Peyer's patch (tissue), 4 donors: ENCODE measurements around the gene SEMA5B. TPM values are rescaled to one million over a fixed set of nuclear protein-coding genes. Genes with fewer than 3 reads are reported as not detected.

Experiments
- DNase-seq, 3 donors: peaks; one replicate each; pipeline ENCODE4 v3.0.0-alpha.2; 2017 to 2019
- H3K27ac ChIP-seq, 4 donors: fragments of 200-600 bp; sonication (generic); one replicate each; pipeline ENCODE4 v1.5.1; 2016 to 2019
- H3K27me3 ChIP-seq, 2 donors: fragments of 200-600 bp; sonication (generic); one replicate each; pipeline ENCODE4 v1.5.1; 2019
- H3K36me3 ChIP-seq, 3 donors: fragments of 200-600 bp; sonication (generic); one replicate each; pipeline ENCODE4 v1.5.1; 2016 to 2019
- H3K4me1 ChIP-seq, 4 donors: fragments of 200-600 bp; sonication (generic); one replicate each; pipeline ENCODE4 v1.5.1; 2016 to 2019
- H3K4me3 ChIP-seq, 4 donors: fragments of 200-600 bp; sonication (generic); 1 replicate in 3 of 4; 2 replicates in 1 of 4; pipeline ENCODE4 v1.5.1; 2016 to 2019; ENCODE audit warnings: mild to moderate bottlenecking in 1 of 4
- H3K9me3 ChIP-seq, 4 donors: fragments of 200-600 bp; sonication (generic); one replicate each; pipeline ENCODE4 v1.5.1; 2016 to 2019; ENCODE audit warnings: mild to moderate bottlenecking in 1 of 4
- CTCF ChIP-seq, 6 experiments: fragments of 450-650 bp in 4 of 6; fragments of 200-600 bp in 2 of 6; sonication (generic) in 1 of 6; IDR thresholded peaks; one replicate each; pipeline ENCODE4 v1.5.1; 2017 to 2019; ENCODE audit warnings: antibody characterized with exemption in 6 of 6, mild to moderate bottlenecking in 3 of 6, moderate library complexity in 1 of 6
- POLR2A ChIP-seq, 2 donors: fragments of 450-650 bp; IDR thresholded peaks; one replicate each; pipeline ENCODE4 v1.5.1; 2017; ENCODE audit warnings: antibody characterized with exemption in 2 of 2, mild to moderate bottlenecking in 2 of 2, moderate library complexity in 2 of 2
- total RNA-seq, 4 donors: library from RNA; depleted of rRNA; stranded (reverse); fragments of >200 nt; gene quantifications; one replicate each; pipeline ENCODE4 v1.1.0, GENCODE V29; 2016

SEMA5B gene
- total RNA-seq, 4 donors from 2014 or later: 0.54 to 6.8 (median 2.5) TPM; not detected in 1

- Histone ChIP-seq H3K27me3 (no peaks in the 10 kb centered on the region), H3K4me1 (no peaks in the 10 kb centered on the region), H3K4me3 (no peak overlapping the region), H3K9me3 (no peaks in the 10 kb centered on the region), H3K36me3 (no peaks in the 10 kb centered on the region), H3K27ac (no peak overlapping the region)
- TF ChIP-seq CTCF (IDR thresholded peaks at IDR 0.05) (no peak), POLR2A (IDR thresholded peaks at IDR 0.05) (no peak)
- no peak for DNase-seq
These were observed 124.4 kb downstream of the SEMA5B start for GRCh38 chr3:122903171-122903570.

- no peaks in the 10 kb centered on the region for H3K9me3 ChIP-seq
- no peaks in the 10 kb centered on the region for H3K36me3 ChIP-seq
- TF ChIP-seq CTCF (IDR thresholded peaks at IDR 0.05) (no peak), POLR2A (IDR thresholded peaks at IDR 0.05) (no peak)
- no peaks in the 10 kb centered on the region for H3K4me1 ChIP-seq
- no peak for DNase-seq
- no peaks in the 10 kb centered on the region for H3K27me3 ChIP-seq
- H3K27ac ChIP-seq: no peak overlapping the region
- no peak overlapping the region for H3K4me3 ChIP-seq
These were observed 125.2 kb downstream of the SEMA5B start for GRCh38 chr3:122902326-122902725.

GRCh38 chr3:122898298-122898697 lies 129.3 kb downstream of the SEMA5B start:
- Histone ChIP-seq H3K4me3 (no peak overlapping the region), H3K36me3 (no peaks in the 10 kb centered on the region), H3K27me3 (no peaks in the 10 kb centered on the region), H3K4me1 (no peaks in the 10 kb centered on the region), H3K9me3 (no peaks in the 10 kb centered on the region), H3K27ac (no peak overlapping the region)
- DNase-seq: no peak
- no peak for TF ChIP-seq POLR2A (IDR thresholded peaks at IDR 0.05)
- TF ChIP-seq CTCF (IDR thresholded peaks at IDR 0.05): no peak

- Histone ChIP-seq H3K36me3 (no peaks in the 10 kb centered on the region), H3K27ac (no peak overlapping the region), H3K9me3 (no peaks in the 10 kb centered on the region), H3K4me3 (no peak overlapping the region), H3K27me3 (no peaks in the 10 kb centered on the region), H3K4me1 (peaks cover 0 to 5% (median 0%) of the 10 kb centered on the region in 4 donors)
- no peak for DNase-seq
- TF ChIP-seq POLR2A (IDR thresholded peaks at IDR 0.05) (no peak), CTCF (IDR thresholded peaks at IDR 0.05) (no peak)
These were observed 133.6 kb downstream of the SEMA5B start for GRCh38 chr3:122893754-122894668.

- Histone ChIP-seq H3K9me3 (no peaks in the 10 kb centered on the region), H3K27me3 (no peaks in the 10 kb centered on the region), H3K27ac (no peak overlapping the region), H3K4me1 (peaks cover 0 to 5% (median 0%) of the 10 kb centered on the region in 4 donors), H3K36me3 (no peaks in the 10 kb centered on the region), H3K4me3 (no peak overlapping the region)
- DNase-seq: no peak
- TF ChIP-seq CTCF (IDR thresholded peaks at IDR 0.05) (no peak), POLR2A (IDR thresholded peaks at IDR 0.05) (no peak)
These were observed 134.3 kb downstream of the SEMA5B start for GRCh38 chr3:122893282-122893681.
